NCI-H1436 (cell line): ENCODE data around the gene PIGZ.
A peak's percentile ranks its signal among the peaks of the same experiment; 100 is the strongest.

ENCODE experiments used
- DNase-seq: peaks from one replicate; lab custom pipeline; 2025; lab: John Stamatoyannopoulos, UW

PIGZ gene, protein sequence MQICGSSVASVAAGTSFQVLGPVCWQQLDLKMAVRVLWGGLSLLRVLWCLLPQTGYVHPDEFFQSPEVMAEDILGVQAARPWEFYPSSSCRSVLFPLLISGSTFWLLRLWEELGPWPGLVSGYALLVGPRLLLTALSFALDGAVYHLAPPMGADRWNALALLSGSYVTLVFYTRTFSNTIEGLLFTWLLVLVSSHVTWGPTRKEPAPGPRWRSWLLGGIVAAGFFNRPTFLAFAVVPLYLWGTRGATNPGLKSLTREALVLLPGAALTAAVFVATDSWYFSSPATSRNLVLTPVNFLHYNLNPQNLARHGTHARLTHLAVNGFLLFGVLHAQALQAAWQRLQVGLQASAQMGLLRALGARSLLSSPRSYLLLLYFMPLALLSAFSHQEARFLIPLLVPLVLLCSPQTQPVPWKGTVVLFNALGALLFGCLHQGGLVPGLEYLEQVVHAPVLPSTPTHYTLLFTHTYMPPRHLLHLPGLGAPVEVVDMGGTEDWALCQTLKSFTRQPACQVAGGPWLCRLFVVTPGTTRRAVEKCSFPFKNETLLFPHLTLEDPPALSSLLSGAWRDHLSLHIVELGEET

DNA sequence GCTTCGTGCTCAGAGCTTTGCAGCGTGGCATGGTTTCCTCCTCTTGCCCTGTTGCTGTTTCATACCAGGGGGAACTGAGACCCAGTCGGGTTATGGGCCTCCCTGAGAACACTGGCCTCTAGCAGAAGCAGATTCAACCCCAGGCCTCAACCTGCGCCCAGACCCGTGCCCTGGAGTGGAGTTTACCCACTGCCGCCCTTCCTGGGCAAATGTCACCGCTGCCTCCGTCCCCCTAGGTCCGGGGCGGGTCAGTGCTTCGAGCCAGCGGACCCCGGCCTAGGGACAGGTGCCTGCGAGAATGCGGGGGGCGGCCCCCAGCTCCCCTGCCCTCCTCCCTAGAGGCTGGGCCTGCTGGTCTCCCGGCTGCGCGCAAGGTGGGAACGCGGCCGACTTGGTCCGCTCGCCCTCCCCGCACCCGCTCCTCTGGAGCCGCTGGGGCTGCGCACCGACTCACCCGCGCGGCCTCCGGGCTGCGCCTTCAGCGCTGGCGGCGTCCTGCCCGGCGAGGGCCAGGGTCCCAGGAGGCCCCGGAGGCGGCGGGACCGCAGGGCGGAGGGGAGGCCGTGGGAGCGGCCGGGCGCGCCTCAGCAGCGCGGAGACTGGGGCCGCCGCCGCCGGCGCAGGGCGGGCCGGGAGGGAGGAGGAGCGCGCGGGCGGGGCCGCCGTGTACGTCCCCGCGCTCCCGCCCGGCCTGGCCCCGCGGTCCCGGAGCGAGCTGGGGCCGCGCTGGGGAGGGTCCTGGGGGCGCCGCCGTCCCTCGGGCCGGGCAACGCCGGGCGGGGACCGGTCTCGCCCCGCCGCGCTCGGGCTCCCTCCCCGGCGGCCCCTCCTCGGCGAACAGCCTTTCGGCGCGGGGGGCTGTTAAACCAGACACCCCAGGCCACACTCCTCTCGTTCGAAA is at the start of gene PIGZ:
Gene PIGZ, minus strand, starts transcription at position 601 of the 901 bp plus-strand sequence. CDS start 16,802 bp downstream, outside the sequence.
- peak; percentile 52 for DNase-seq

DNA sequence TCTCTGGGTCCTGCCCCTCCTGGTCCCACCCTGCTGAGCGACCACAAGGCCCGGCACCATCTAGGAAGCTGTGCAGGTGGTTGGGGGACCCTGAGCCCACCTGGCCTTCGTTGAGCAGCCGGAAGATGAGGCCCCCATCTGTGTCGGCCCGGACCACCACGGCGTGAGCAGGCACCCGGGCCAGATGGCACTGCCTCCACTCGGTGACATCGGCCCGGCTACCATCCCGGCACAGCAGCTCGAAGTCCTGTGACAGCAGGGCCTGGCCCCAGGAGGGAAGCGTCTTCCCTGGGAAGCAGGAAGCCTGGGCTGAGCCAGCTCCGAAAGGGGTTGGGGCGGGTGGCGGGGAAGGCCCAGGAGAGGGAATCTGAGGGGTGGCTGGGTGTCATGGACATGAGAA is 48.4 kb upstream of the PIGZ start:
- DNase-seq: no peak

DNA sequence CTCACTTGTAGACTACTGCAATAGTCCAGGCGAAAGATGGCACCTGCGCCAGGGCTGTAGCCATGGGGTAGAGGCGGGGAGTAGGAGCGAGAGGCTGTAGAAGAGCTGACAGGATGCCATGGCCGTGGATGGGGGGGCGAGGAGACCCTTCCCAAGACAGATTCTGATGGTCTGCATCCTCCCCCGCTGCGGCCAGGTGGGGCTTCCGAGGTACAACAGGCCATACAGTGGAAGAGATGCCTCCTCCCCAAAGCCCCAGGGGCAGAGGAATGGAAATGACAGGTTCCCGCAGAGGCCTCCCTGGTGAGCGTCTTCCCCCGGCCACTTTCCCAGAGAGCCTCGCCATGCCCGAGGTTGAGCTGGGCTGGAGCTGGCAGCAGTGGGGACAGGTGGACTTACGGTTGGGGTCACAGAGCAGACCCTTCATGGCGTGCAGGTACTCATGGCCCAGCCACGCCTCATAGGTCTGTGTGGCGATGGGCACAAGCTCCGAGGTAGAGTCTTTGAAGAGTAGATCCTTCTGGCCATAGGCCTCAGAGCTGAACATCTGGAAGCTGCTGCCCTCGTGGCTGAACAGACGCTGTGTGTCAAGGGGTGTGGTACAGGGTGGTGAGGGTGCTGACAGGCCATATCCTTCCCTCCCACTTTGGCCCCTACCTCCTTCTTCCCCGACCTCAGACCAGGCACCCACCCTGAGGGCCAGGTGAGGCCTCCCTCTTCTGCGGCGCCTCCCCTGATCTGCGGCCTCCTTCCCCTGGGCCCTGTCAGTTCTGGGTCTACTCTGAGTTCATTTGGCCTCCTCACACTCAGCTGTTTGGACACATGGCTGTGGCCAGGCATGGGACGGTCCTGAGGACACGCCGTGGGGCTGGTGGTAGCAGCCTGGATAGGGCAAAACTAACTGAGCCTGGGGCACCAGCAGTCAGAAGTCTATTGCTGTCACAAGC is 47.4 kb upstream of the PIGZ start:
- no peak for DNase-seq

DNA sequence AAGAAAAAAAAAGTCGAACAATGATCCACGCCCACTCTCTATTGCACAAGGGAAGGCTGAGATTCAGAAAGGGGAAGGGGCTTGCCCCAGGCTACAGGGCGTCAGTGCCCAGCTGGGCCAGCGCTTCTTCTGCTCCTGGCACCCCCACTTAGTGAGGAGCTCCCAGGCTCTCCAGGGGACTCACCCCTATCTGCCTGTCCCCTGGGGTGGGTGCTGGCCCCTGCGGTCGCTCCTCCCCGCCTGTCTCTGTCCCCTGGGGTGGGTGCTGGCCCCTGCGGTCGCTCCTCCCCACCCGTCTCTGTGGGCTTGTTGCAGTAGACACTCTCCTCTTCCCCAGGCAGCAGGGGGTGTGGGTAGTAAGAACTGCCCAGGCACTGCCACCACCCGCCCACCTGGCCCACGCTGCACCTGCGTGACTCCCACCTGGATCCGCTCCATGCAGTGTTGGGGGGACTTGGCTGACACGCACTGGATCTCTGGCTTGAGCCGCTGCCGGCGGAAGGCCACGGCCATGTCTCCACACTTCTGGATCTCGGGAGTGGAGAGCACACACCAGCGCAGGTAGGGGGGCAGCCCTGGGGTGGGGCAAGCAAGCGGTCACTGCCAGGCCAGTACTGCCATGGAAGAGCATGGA is 46.4 kb upstream of the PIGZ start:
- no peak for DNase-seq

DNA sequence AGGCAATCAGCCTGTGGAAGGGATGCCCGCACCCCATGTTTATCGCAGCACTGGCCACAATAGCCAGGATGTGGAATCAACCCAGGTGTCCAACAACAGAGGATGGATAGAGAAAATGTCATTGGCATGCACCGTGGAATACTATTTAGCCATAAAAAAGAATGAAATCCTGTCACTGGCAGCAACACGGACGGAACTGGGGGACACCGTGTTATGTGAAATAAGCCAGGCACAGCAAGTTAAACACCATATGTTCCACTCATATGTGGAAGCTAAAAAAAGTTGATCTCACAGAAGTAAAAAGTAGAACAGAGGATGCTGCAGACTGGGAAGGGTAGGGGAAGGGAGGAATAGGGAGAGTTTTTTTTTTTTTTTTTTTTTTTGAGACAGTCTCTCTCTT is 45.4 kb upstream of the PIGZ start:
- DNase-seq: no peak

DNA sequence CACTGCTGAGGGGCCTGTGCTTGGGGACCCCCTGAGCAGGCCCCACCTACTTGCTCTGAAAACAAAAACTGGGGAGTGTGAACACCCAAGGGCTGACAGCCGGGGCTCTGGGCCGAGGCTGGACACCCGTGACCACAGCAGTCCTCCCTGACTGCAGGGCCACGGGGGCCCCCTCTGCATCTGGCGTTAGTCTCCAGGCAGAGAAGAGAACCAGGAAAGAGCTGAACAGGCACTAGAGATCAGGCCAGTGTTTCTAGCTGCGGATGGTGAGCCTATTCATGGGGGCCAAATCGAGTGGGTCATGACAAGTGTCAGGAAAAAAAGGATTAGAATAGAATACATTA is 43.9 kb upstream of the PIGZ start:
- DNase-seq: no peak

DNA sequence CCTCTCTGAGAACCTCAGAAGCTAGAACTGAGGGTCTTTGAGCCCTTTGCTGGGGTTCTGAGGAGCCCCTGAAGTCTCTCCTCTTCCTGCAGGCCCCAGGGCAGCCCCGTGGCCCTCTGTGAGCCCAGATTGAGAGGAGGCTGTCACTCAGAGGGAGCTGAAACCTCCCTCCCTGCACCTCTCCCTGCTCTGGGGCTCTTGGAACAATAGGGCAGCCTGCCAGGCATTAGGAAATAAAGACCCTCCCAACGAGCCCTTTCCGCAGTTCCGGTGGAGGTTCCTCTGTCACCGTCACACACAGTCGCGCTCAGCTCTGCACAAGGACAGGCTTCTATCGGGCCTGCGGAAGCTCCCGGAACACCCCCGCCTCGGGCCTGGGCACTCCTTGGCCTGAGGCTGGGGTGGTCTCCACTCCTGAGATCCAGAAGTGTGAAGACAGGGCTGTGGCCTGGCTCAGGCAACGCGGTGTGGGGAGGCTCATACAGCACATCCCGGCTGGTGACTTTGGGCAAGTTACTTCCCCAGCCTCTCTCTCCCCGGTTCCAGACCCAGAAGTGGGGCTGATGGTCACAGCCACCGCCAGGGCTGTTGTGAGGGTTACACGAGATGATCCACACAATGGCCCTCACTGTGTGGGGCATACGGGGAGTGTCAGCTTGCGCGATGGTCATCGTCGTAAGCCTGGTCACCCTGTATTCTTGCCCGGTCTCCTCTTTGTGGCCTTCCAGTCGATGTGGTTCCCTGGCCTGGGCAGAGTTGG is 43.3 kb upstream of the PIGZ start:
- DNase-seq: no peak

DNA sequence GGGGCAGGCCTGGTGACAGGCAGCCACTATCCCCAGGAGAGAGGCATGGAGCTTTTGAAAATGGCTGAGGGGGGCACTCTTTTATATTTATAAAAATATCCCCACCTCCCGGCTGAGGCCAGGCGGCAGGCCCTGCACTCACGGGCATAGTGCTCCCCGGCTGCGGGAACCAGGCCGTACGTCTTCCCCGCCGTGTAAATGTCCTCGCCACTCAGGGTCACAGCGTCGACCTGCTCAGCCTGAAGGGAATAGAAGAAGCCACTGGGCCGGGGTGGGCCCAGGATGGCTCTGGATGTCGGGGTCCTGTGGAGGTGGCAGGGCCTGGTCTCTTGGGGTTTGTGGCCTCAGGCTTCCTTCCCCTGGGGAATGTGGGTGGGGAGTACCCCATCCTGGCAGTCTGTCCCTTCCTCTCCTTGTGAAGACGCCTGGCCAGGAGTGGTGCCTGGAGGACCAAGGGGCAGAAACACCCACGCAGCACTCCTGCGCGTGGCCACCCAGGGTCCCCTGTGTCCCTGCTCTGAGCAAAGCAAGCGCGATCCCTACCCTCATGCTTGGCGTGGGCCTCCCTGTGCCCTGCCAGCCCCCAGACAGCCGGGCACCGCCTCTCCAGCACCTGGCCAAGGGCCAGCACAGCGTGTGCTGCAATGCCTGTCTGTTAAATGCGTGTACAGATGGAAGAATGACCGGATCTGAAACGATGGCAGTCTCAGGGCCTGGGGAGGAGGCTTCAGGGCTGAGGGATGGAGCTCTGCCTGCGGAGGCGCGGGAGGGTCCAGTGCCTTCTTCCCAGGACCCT is 42.1 kb upstream of the PIGZ start:
- DNase-seq: no peak

DNA sequence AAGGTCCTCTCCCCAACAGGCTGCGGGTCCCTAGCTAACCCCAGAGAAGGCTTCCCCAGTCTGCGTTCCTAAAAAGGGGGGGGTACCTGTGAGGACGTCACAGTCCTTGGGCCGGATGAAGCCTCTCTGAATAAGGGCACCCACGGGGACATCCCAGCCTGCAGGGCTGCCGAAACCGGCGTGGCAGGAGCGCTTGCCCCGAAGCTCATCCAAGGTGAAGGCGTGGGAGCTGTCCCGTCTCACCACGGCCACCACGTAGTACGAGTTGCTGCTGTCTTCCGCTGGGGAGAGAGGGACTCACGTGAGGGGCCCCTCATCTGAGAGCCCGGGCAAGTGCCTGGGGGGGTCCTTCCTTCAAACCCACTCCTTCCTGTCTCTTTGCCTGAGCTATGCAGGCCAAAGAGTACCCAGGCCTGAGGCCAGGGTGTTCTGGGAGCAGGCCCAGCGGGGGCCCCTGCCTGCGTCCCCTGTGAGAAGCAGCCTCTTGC is 40.9 kb upstream of the PIGZ start:
- no peak for DNase-seq

DNA sequence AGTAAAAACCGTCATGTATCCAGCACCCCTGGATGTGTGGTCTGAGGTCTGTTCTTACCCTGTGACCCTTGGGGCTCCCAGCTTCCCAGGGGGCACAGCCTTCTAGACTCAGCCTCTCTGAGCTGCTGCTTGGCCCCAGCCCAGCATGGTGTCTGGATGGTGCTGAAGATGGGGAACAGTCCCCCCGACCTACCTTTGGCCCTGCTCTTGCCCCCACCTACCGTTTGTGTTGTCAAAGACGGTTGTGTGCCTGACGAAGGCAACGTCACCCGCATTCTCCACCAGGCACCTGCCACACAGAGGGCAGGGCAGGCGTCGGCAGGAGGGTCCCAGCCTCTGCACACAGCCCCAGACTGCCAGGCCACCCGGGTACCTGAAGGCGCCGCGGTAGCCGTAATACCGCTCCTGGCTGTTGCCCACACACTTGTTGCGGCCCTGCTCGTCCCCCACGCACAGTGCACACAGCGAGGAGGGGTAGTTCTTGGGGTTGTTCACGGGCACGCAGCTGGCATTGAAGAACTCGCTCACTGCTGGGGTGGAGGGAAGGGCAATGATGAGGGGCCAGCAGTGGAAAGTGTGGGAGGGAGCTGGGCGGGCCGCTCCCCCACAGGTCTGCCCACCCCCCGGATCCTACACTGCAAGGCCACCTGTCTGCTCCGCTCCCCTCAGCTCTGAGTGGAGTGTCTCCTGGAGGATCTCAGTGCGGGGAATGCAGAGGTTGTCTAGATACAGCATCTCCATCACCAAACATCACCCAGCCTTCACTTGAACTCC is 40.0 kb upstream of the PIGZ start:
- no peak for DNase-seq

DNA sequence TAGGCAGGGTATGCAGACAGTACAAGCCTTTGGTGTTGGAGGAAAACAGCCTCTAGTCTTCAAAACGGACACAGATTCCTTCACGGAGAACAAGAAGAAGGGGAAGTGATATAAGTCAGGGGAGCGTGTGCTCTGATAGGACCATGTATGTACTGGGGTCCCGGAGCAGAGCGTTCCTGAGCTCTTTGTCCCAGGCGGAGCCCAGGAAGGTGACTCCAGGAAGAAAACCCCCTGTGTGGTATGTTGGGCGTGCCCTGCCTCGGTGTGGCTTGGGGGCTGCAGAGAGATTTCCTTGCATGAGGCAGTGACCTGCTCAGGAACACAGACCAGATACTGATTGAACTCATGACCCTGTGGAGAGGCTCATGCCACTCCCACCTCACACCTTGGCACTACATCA is 39.3 kb upstream of the PIGZ start:
- no peak for DNase-seq

DNA sequence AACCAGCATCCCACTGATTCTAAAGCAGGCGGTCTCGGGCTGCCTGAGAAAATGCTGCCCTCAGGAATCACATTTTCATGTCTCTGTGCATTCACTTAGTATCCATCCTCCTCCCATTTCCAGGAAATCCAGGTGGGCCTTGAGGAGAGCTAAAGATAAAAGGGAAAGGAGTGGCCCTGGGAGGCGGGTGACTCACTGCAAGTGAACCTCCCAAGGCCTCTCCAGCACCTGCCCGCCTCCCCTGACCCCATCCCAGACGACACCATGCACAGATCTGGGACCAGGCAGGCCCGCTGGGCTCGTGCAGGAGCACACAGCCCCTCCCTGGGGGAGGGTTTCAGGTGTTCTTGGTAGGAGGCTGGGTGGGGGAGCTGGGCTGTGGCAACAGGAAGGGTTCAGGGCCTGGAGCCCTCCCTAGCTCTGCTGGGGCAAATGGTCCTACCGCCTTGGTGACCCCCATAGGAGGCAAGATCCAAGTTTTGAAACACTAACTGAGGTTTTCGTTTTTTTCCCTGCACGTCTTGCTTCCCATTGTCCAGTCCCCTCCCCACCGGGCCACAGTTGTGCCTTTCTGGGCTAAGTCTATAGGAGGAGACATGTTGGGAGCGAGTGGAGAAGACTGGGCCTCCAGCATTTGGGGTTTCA is 38.8 kb upstream of the PIGZ start:
- DNase-seq: no peak

DNA sequence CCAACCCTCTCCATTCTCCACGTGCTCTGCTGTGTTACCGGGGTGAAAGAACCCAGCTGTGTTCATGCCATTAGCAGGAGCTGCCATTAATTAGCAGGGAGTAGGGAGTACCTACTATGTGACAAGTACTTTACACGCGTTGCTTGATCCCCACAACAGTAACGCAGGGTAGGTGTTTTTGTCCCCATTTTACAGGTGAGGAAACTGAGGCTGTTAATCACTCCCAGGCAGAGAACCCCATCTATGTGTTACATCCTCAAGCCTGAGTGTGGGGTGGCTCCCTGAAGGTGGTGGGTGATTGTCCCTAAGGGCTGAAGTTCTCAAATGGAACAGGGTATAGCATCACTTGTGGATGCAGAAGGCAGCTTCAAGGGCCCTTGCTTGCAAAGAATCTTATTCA is 38.2 kb upstream of the PIGZ start:
- DNase-seq: no peak

DNA sequence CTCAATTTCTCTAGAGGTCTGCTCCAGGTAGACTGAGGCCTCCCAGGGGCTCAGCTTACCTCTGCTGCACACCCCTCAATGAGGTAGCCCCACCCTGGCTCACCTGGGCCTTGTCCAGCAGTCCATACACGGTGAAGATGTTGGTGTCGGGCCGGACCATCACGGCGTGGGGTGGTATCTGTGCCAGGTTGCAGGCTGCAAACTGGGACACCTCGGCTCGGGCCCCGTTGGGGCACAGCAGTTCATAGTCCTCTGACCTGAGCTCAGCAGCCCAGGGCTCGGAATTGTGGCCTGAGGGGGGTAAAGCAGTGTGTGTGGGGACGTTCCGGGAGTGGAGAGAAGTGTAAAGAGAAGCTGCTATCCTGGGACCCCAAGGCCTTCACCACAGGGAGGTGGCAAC is 37.8 kb upstream of the PIGZ start:
- DNase-seq: no peak

DNA sequence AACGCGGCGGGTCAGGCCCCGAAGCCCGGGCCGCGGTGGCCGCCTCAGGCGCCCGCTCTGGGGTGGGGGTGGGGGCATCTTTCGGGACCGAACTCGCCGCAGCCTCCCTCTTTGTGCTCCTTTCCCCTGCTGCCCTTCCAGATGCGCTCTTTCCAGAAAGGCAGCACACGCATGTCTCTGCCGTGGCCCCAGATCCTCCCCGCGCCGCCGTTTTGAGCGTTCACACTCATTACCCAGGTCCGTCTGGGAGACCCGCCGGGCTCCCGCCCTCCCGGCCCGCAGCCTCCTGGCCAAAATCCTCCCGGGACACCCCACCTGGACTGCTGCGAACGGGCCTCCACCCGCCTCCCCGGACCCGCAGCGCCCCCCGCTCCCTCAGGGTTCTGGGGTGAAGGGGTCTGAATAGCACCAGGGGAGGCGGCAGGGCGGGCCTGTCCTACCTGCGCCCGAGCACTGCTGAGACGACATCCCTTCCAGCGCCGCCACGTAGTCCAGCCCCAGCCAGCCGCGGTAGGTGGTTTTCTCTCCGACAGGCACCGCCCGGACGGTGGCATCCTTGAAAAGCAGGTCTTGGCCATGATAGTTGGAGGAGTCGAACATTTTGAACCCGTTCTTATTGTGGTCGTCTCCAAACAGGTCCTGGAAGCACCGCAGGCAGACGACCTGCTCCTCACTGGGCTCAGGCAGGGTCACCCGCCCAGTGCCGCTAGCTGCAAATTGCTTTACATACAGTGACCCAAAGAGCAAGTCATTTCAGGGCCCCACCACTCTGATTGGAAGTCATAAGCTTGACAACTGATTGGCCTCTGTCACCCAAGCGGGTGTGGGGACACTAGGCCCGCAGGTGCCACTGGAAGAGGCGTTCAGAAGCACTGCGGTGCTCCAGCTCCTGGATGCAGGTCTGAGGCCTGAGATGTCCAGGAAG is 35.1 kb upstream of the PIGZ start:
- peak; percentile 39 for DNase-seq

DNA sequence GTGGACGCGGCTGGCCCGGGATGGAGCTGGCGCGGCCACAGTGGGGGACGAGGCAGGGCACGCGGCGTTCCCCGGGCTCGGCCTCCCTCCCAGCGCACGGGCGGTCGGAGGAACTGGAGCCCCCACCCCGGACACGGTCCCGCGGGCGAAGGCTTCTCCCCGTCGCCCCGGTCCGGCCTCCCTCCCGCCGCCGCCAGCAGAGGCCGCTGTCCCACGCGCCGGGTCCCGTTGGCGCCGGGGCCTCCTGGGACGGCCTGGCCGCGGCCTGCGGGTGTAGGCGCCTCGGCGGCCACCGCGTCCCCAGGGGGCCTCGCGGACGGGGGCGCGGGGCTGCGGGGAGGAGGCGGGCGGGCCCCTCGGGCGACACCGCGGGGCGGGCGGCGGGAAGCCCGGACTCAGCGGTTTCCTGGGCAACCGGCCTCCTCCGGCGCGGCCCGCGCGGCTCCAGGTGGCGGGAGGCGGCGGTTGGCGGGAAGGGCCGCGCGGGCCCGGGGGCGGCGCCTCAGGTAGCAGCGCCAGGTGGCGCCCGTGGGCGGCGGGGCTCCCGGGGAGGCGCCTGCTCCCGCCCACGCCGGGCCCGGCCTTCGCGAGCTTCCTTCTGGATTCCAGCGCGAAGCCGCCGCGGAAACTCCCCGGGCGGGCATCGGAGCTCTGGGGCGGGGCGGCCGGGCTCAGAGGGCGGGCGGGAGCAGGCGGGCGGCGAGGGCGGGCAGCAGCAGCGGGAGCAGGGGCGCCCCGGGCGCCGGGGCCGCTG is 34.2 kb upstream of the PIGZ start:
- peak; percentile 95 for DNase-seq
